NT2/D1 (cell line): ENCODE measurements around the gene LMBR1L.

Source experiments
- SUZ12 ChIP-seq: IDR thresholded peaks from 2 replicates; pipeline ENCODE4 v1.6.1; 2011; ENCODE audit not compliant: insufficient read length, insufficient read depth; ENCODE audit errors: extremely low read depth
- YY1 ChIP-seq: IDR thresholded peaks from 2 replicates; pipeline ENCODE4 v1.6.1; 2011; ENCODE audit not compliant: insufficient read length, insufficient read depth
- ZNF274 ChIP-seq: IDR thresholded peaks from 2 replicates; pipeline ENCODE4 v1.6.1; 2011; ENCODE audit warnings: mild to moderate bottlenecking, low read depth, low read length

DNA sequence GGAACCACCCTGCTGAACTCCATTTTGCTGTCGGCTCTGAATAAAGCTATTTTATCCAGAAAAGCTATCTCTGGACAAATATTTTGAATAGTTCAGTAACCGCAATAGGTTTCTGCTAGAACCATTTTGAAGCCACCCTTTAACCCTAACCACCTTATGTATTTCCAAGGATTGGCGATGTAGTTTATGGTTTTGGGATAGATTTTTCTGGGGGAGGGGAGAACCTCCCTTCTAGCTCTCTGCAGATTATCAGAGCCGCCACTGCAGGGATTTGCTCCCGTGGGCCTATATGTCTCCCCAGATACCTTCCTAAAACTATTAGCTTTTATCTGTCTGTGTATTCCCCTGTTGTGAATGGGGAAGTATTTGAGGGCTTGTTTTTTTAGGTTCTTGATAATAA, 22.4 kb upstream of the LMBR1L start:
- no peak for TF ChIP-seq SUZ12
- no peak for TF ChIP-seq ZNF274
- no peak for TF ChIP-seq YY1
